IPS-18c (cell line): ENCODE results near the gene CD164L2.
"Not testable (repeated sequence)": the region's sequence is repeated elsewhere in the genome, so short reads cannot be mapped to it uniquely, and the experiment has no call there.

ENCODE experiments used
- H3K4me3 ChIP-seq: 2 replicates; pipeline ENCODE4 v1.7.0; 2013; ENCODE audit warnings: low read depth, mild to moderate bottlenecking, low read length, moderate library complexity; ENCODE audit not compliant: insufficient read depth
- H3K9me3 ChIP-seq: one replicate; pipeline ENCODE4 v1.6.1; 2013; ENCODE audit warnings: mild to moderate bottlenecking, low read length, moderate library complexity; ENCODE audit not compliant: control insufficient read depth, insufficient read depth

Gene CD164L2

GRCh38 chr1:27408151-27408550 lies 25.0 kb upstream of the CD164L2 start:
- Histone ChIP-seq H3K9me3 (no peaks in the 10 kb centered on the region), H3K4me3 (no peak overlapping the region)

GRCh38 chr1:27406791-27407190 lies 23.7 kb upstream of the CD164L2 start:
- not testable (repeated sequence) for H3K9me3 ChIP-seq, H3K4me3 ChIP-seq

- Histone ChIP-seq H3K9me3 (no peaks in the 10 kb centered on the region), H3K4me3 (no peak overlapping the region)
Observed at GRCh38 chr1:27406362-27406680, 23.2 kb upstream of the CD164L2 start.

- H3K4me3 ChIP-seq, H3K9me3 ChIP-seq: not testable (repeated sequence)
Observed at GRCh38 chr1:27405598-27406361, 22.6 kb upstream of the CD164L2 start.

- no peak overlapping the region; the same call in 1 of the 2 replicates for H3K4me3 ChIP-seq
- H3K9me3 ChIP-seq, result no peaks in the 10 kb centered on the region
Observed at GRCh38 chr1:27405074-27405473, 21.9 kb upstream of the CD164L2 start.

- Histone ChIP-seq H3K4me3 (no peak overlapping the region), H3K9me3 (no peaks in the 10 kb centered on the region)
Observed at GRCh38 chr1:27403931-27404330, 20.8 kb upstream of the CD164L2 start.

GRCh38 chr1:27403065-27403726 lies 20.1 kb upstream of the CD164L2 start:
- H3K9me3 ChIP-seq, result no peaks in the 10 kb centered on the region
- H3K4me3 ChIP-seq, result no peak overlapping the region

GRCh38 chr1:27402349-27402754 lies 19.2 kb upstream of the CD164L2 start:
- H3K4me3 ChIP-seq, result no peak overlapping the region

GRCh38 chr1:27400963-27401341 lies 17.8 kb upstream of the CD164L2 start:
- H3K4me3 ChIP-seq, result no peak overlapping the region
- H3K9me3 ChIP-seq, result no peaks in the 10 kb centered on the region

More at GRCh38 chr1:27402349-27402754, 19.2 kb upstream of the CD164L2 start:
- no peaks in the 10 kb centered on the region for H3K9me3 ChIP-seq

GRCh38 chr1:27400082-27400962 lies 17.2 kb upstream of the CD164L2 start:
- H3K9me3 ChIP-seq, result no peaks in the 10 kb centered on the region

GRCh38 chr1:27399251-27400025 lies 16.3 kb upstream of the CD164L2 start:
- Histone ChIP-seq H3K4me3 (no peak overlapping the region), H3K9me3 (no peaks in the 10 kb centered on the region)

More at GRCh38 chr1:27400082-27400962, 17.2 kb upstream of the CD164L2 start:
- no peak overlapping the region for H3K4me3 ChIP-seq

GRCh38 chr1:27398405-27399149 lies 15.4 kb upstream of the CD164L2 start:
- no peak overlapping the region for H3K4me3 ChIP-seq

GRCh38 chr1:27397749-27398148 lies 14.6 kb upstream of the CD164L2 start:
- Histone ChIP-seq H3K9me3 (no peaks in the 10 kb centered on the region), H3K4me3 (no peak overlapping the region)

More at GRCh38 chr1:27398405-27399149, 15.4 kb upstream of the CD164L2 start:
- H3K9me3 ChIP-seq, result no peaks in the 10 kb centered on the region

- no peak overlapping the region for H3K4me3 ChIP-seq
- no peaks in the 10 kb centered on the region for H3K9me3 ChIP-seq
Observed at GRCh38 chr1:27397110-27397509, 14.0 kb upstream of the CD164L2 start.

GRCh38 chr1:27395441-27396195 lies 12.5 kb upstream of the CD164L2 start:
- H3K9me3 ChIP-seq, result no peaks in the 10 kb centered on the region
- no peak overlapping the region for H3K4me3 ChIP-seq

- no peaks in the 10 kb centered on the region for H3K9me3 ChIP-seq
- H3K4me3 ChIP-seq, result no peak overlapping the region
Observed at GRCh38 chr1:27394925-27395324, 11.8 kb upstream of the CD164L2 start.
